GM21526 (cell line): ENCODE measurements around the gene FOXK1.

Experiments
- ATAC-seq: cut with Tn5 transposase; IDR thresholded peaks from one replicate; pipeline ENCODE4 v1.9.1; 2021; ENCODE audit warnings: moderate library complexity; ENCODE audit not compliant: unreplicated experiment, low FRiP score

Gene FOXK1

DNA sequence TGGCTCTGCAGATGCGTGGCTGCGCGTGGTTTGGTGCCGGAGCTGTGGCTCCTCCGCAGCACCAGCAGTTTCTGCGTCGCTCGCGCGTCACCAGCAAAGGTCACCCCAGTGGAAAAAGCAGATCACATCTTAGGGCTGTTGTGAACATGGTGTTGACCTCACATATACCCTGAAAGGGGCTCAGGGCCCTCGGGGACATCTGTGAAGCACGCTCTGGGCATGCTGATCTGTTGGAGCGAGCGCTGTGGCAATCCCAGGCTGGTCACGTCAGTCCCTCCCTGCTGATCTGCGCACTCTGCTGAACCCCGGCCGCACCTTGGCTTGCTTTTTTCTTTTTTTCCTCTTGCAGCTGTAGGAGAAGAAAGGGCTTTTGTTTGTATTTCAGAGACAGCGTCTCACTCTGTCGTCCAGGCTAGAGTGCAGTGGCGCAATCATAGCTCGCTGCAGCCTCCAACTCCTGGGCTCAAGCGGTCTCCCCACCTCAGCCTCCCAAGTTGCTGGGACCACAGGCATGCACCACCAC lies 60.0 kb downstream of the FOXK1 start:
- ATAC-seq: no peak

DNA sequence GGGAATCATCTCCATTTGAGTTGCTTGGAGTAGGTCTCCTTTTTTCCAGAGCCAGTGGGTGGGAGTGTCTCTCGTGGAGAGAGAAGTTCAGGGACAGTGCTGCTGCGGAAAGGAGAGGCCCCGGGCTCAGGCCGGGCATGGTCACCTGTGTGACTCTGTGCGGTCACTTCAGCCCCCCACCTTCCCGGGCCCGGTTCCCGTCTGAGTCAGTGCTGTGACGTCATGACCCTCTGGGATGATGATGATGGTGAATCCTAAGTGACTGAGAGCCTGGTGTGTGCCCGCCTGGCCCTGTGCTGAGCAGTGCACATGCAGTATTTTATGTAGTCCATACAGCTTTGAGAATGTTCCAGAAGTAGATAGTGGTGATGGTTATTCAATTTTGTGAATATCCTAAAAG lies 60.8 kb downstream of the FOXK1 start:
- no peak for ATAC-seq

GRCh38 chr7:4744391-4745264 lies 62.5 kb downstream of the FOXK1 start:
- ATAC-seq: peak; percentile 73

- ATAC-seq: no peak
Measured at GRCh38 chr7:4745265-4745919, 63.3 kb downstream of the FOXK1 start.

DNA sequence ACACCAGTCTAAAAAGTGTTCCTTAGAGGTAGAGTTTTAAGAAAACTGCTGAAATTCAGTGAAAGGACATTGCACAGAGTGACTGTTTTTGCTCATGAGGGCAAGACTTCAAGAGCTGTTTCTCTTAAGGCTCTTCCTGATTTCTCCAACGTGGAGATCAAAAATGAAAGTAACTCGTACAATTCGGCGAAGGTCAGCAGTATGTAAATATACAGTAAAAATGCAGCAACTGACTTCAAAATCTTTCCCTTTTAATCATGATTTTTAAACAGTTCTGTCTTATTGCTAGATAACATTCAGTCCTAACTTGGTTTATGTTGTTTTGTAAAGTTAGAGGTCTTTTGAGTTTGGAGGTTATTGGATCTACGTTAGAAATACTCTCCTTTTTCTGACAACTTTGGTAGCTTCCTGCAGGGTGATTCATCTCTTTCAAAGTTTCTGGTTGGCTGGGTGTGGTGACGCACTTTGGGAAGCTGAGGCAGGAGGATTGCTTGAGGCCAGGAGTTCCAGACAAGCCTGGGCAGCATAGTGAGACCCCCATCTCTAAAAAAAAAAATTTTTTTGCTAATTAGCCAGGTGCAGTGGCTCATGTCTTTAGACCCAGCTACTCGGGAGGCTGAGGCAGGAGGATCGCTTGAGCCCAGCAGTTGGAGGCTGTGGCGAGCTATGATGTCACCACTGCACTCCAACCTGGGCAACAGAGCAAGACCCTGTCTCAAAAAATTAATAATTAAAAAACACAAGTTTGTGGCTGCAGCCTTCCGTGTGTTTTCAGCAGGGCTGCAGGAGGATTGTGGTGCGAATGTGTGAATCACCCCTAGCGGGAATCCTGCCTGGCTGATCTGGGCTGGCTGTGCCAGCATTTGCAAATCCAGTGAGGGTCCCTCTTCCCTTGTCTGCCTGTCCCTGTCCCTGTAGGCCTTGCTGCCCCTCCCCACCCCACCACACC lies 64.2 kb downstream of the FOXK1 start:
- peak; percentile 36 for ATAC-seq

GRCh38 chr7:4747013-4747412 lies 64.9 kb downstream of the FOXK1 start:
- no peak for ATAC-seq

- no peak for ATAC-seq
Measured at GRCh38 chr7:4747746-4748145, 65.7 kb downstream of the FOXK1 start.

DNA sequence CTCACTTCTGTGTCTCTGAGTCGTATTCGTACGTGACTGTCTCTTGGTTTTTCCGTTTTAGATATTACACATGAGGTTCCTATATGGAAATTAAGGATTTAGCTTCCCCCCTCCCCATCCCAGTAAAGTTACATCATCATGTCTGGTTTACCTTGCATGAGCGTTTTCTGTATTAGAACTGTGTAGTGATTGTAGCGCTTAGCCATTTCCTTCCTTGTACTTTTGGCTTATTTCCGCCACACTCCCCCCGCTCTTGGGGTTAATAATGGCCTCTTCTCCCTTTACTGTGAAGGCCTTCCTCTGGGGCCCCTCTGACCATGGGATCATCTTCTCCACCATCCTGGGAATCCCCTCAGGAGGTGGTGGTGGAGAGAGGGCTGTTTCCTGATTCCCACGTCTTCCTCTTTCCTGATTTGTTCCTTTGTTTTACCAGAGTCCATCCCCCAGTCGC lies 66.2 kb downstream of the FOXK1 start:
- no peak for ATAC-seq

DNA sequence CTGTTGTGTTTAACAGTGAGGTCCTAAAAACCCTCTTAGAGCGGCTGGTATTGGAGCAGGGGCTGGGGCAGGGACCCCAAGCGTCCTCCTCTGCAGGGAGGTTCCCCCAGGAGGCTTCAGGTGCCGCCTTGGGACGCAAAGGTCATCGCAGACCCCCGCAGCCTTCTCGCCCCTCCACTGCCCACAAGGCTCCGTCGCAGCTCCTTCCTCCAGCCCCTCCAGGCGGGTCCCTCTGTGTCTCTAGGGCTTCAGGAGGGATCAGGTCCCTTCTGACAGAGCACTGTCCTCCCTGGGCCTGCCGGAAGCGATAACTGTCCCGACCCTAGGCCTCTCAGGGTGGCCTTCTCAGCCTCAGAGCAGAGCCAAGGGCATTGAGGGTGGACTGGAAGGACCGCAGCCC lies 67.3 kb downstream of the FOXK1 start:
- ATAC-seq: no peak

- ATAC-seq: no peak
Measured at GRCh38 chr7:4749798-4750197, 67.7 kb downstream of the FOXK1 start.

GRCh38 chr7:4751398-4751947 lies 69.4 kb downstream of the FOXK1 start:
- no peak for ATAC-seq

- peak; percentile 74 for ATAC-seq
Measured at GRCh38 chr7:4753598-4754432, 71.7 kb downstream of the FOXK1 start.

DNA sequence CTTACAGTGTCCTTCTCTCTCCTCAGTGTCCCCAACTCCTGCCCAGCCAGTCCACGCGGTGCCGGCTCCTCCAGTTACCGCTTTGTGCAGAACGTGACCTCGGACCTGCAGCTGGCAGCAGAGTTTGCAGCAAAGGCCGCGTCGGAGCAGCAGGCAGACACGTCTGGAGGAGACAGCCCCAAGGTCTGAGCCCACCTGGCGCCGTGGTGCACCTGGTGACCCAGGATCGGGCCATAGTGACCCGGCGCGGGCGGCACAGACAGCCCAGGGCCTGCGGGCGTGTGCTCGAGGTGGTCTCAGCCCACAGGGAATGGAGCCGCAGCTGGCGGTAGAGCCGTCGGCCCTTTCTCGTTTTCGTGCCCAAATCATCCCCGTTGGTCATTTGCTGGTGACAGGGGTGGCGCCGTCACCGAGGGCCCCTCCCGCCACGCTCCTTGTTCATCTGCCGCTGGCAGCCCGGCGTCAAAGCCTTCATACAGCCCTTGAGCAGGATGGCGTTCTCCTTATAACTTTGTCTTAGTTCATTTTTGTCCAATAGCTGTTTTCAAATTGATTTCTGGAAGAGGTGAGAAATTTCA lies 72.4 kb downstream of the FOXK1 start:
- ATAC-seq: no peak

DNA sequence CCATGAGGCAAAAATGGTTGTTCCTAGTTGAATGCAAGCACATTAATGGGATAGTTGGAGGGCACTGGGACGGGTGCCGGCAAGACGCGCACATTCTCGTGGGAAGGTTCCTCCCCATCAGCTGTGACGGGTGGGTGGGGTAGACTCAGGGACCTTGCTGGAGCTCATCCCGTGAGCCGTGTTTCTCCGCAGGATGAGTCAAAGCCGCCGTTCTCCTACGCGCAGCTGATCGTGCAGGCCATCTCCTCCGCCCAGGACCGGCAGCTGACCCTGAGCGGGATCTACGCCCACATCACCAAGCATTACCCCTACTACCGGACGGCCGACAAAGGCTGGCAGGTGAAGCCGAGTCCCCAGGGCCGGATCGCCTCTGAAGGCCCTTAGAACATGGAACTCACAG lies 73.0 kb downstream of the FOXK1 start:
- ATAC-seq: no peak

DNA sequence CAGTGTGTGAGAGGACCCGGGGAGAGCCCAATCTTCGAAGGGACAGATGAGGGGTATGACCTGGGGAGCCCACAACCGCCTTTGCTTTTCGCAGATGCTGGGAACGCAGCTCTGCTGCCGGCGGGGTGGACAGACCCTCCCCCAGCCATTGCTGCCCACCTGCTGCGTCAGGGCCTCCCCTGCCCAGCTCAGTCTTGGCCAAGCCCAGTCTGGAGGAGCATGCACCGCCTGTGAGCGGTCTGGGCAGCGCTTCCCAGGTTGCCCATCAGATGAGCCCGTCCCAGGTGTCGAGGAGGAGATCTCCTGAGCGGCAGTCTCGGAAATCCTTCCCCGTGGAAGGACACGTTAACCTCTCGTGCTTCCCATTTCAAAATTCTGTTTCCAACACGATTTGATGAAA lies 76.0 kb downstream of the FOXK1 start:
- ATAC-seq: no peak

- no peak for ATAC-seq
Measured at GRCh38 chr7:4758791-4759190, 76.7 kb downstream of the FOXK1 start.

DNA sequence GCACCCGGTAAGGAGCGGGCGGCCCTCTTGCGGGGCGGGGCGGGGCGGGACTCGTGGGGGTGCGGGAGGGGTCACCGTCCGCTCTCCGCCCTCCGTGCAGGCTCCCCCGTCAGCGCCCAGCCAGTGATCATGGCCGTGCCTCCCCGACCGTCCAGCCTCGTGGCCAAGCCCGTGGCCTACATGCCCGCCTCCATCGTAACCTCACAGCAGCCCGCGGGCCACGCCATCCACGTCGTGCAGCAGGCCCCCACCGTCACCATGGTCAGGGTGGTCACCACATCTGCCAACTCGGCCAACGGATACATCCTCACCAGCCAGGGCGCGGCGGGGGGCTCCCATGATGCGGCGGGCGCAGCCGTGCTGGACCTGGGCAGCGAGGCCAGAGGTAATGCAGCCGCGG lies 77.1 kb downstream of the FOXK1 start:
- ATAC-seq: no peak

GRCh38 chr7:4760952-4761351 lies 78.9 kb downstream of the FOXK1 start:
- no peak for ATAC-seq
